ENCODE results near the gene PIK3CA.
"Not testable (repeated sequence)": the region's sequence is repeated elsewhere in the genome, so short reads cannot be mapped to it uniquely, and the experiment has no call there.

Gene PIK3CA

DNA sequence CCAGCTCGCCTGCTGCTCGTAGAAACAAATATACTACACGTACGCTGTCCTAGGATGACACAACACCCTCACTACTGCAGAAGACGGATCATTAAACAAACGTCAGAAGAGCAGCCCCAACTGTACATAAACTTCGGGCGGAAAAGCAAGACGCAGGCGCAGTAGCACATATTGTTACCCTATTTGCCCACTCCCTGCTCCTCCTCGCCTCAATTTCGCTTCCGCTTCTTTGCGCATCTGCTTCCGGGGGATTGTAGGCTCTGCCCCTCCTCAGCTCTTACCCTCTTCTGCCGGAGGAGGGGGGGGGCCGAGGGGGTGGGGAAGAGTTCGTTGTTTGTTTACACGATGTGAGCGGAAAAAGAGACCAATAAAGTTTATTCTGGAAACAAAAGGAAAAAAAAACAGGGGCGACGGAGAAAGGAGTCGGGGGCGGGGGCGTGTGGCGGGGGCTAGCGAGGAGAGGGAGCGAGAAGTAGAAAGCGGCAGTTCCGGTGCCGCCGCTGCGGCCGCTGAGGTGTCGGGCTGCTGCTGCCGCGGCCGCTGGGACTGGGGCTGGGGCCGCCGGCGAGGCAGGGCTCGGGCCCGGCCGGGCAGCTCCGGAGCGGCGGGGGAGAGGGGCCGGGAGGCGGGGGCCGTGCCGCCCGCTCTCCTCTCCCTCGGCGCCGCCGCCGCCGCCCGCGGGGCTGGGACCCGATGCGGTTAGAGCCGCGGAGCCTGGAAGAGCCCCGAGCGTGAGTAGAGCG, at the start of gene PIK3CA:
Gene PIK3CA, plus strand, starts transcription at position 485 of the 743 bp plus-strand sequence. CDS start 50,469 bp downstream, outside the sequence.
- Histone ChIP-seq H3K27me3 (ENCODE audit: low read depth, low read length) (no peaks in the 10 kb centered on the region), H3K27ac (ENCODE audit: low read length) (peak within 1 kb of the TSS; percentile 92)

DNA sequence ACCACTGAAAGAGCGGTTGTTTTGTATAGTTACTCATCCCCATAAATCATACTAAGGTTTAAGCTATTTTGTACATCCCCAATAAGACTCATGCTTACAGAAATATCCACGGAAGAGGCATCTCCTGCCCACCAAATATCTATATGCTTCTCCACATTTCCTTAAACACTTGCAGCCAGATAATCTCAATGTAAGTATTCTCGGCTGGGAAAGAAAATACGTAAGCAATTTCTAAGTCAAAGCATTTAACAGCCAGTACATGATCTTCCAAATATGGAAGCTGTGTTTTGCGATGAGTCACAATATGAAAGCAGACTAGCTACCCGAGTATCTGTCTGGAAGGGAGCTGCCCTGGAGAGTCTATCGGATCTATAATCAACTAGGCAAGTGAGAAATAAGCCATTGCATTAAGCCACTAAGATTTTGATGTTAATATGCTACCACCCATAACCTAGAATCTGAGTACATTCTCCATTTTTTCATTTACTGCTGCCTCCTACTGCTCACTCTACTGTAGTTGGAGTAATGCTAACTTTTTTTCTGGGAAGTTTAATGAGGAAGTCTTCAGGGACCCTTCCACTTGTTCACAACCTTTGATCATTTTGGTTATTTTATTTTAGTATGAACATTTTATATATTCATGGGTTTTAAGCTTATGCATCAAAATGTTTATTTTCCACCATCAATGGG, 49.6 kb upstream of the PIK3CA start:
- no peak overlapping the region for H3K27ac ChIP-seq (ENCODE audit: low read length)
- no peaks in the 10 kb centered on the region for H3K4me1 ChIP-seq (ENCODE audit: control insufficient read depth in 1 of 2, insufficient read depth in 2 of 2, low read length in 2 of 2)
- H3K4me3 ChIP-seq (ENCODE audit: low read depth in 1 of 2, low read length in 2 of 2), result peak overlapping the region; percentile 42 to 45

More for the DNA sequence above, at the start of gene PIK3CA:
- peak within 1 kb of the TSS; percentile 87 to 92 for H3K4me3 ChIP-seq (ENCODE audit: low read depth in 1 of 2, low read length in 2 of 2)
- no peaks in the 10 kb centered on the region for H3K9me3 ChIP-seq (ENCODE audit: control insufficient read depth in 1 of 2, low read length in 2 of 2)
- H3K4me1 ChIP-seq (ENCODE audit: control insufficient read depth in 1 of 2, insufficient read depth in 2 of 2, low read length in 2 of 2), result peaks cover 0 to 16% of the 10 kb centered on the region in 2 donors
- peaks cover 0 to 10% of the 10 kb centered on the region in 2 donors for H3K36me3 ChIP-seq (ENCODE audit: control insufficient read depth in 1 of 2, insufficient read depth in 2 of 2, low read length in 2 of 2)

DNA sequence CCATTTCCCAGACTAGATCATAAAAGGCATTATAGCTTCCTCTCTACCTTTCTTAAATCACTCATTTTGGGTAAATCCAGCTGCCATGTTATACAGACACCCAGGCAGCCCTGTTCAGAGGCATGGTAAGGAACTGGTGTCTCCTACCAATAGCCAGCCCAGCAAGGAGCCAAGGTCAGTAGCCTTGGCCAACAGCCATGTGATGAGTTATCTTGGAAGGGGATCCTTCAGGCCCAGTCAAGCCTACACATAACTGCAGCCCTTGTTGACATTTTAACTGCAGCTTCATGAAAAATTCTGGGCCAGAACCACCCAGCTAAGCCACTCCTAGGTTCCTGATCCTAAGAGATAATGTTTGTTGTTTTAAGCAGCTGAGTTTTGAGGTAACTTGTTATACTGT, 47.5 kb upstream of the PIK3CA start:
- Histone ChIP-seq H3K9me3 (ENCODE audit: control insufficient read depth in 1 of 2, low read length in 2 of 2) (no peaks in the 10 kb centered on the region), H3K27ac (ENCODE audit: low read length) (no peak overlapping the region), H3K27me3 (ENCODE audit: low read depth, low read length) (no peaks in the 10 kb centered on the region), H3K36me3 (ENCODE audit: control insufficient read depth in 1 of 2, insufficient read depth in 2 of 2, low read length in 2 of 2) (no peaks in the 10 kb centered on the region), H3K4me3 (ENCODE audit: low read depth in 1 of 2, low read length in 2 of 2) (no peak overlapping the region), H3K4me1 (ENCODE audit: control insufficient read depth in 1 of 2, insufficient read depth in 2 of 2, low read length in 2 of 2) (no peaks in the 10 kb centered on the region)

More for the DNA sequence above, 49.6 kb upstream of the PIK3CA start:
- no peaks in the 10 kb centered on the region for H3K9me3 ChIP-seq (ENCODE audit: control insufficient read depth in 1 of 2, low read length in 2 of 2)
- no peaks in the 10 kb centered on the region for H3K36me3 ChIP-seq (ENCODE audit: control insufficient read depth in 1 of 2, insufficient read depth in 2 of 2, low read length in 2 of 2)
- H3K27me3 ChIP-seq (ENCODE audit: low read depth, low read length), result no peaks in the 10 kb centered on the region

DNA sequence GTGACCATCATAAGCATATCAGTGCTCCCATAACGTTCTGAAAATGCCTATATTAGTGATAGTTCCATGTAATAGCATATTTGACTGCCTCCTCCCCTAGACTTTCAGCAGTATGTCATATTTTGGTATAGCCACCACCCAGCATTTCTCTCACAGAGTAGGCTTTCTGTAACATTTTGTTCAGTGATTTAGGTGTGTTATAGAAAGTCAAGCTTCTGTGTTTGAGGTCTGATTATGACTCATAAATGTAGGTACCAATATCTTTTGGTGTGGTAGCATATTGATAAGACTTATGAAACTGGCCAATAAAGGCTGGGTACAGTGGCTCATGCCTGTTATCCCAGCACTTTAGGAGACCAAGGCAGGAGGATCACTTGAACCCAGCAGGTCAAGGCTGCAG, 42.3 kb upstream of the PIK3CA start:
- Histone ChIP-seq H3K27me3 (ENCODE audit: low read depth, low read length) (no peaks in the 10 kb centered on the region), H3K36me3 (ENCODE audit: control insufficient read depth in 1 of 2, insufficient read depth in 2 of 2, low read length in 2 of 2) (no peaks in the 10 kb centered on the region), H3K4me1 (ENCODE audit: control insufficient read depth in 1 of 2, insufficient read depth in 2 of 2, low read length in 2 of 2) (no peaks in the 10 kb centered on the region), H3K27ac (ENCODE audit: low read length) (no peak overlapping the region), H3K9me3 (ENCODE audit: control insufficient read depth in 1 of 2, low read length in 2 of 2) (no peaks in the 10 kb centered on the region), H3K4me3 (ENCODE audit: low read depth in 1 of 2, low read length in 2 of 2) (no peak overlapping the region)

DNA sequence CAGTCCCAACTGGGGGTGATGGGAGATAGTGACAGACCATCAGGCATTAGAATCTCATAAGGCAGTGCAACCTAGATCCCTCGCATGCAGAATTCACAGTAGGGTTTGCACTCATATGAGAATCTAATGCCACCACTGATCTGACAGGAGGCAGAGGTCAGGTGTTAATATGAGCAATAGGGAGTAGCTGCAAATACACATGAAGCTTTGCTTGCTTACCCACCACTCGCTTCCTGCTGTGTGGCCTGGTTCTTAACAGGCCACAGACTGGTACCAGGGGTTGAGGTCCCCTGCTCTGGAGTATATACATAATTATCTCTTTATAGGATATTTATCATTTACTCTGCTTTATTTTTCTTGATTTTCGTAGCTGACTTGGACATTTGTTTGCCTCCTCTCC, 40.5 kb upstream of the PIK3CA start:
- Histone ChIP-seq H3K9me3 (ENCODE audit: control insufficient read depth in 1 of 2, low read length in 2 of 2) (peaks cover 0 to 4% of the 10 kb centered on the region in 2 donors), H3K36me3 (ENCODE audit: control insufficient read depth in 1 of 2, insufficient read depth in 2 of 2, low read length in 2 of 2) (no peaks in the 10 kb centered on the region), H3K27ac (ENCODE audit: low read length) (no peak overlapping the region), H3K27me3 (ENCODE audit: low read depth, low read length) (no peaks in the 10 kb centered on the region), H3K4me1 (ENCODE audit: control insufficient read depth in 1 of 2, insufficient read depth in 2 of 2, low read length in 2 of 2) (no peaks in the 10 kb centered on the region), H3K4me3 (ENCODE audit: low read depth in 1 of 2, low read length in 2 of 2) (no peak overlapping the region)

DNA sequence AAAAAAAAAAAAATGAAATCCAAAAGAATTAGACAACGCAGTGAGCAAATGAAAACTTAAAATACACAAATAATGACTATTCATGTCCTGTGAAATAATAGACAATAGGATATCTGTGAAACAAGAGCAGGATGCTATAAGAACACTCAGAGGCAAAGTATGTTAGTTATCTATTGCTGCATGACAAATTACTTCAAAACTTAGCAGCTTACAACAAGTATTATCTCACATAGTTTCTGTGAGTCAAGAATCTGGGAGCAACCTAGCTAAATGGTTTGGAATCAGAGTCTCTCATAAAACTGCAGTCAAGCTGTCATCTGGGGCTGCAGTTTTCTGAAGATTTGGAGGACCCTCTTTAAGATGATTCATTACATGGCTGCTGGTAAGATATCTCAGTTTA, 40.1 kb upstream of the PIK3CA start:
- no peak overlapping the region for H3K4me3 ChIP-seq (ENCODE audit: low read depth in 1 of 2, low read length in 2 of 2)

DNA sequence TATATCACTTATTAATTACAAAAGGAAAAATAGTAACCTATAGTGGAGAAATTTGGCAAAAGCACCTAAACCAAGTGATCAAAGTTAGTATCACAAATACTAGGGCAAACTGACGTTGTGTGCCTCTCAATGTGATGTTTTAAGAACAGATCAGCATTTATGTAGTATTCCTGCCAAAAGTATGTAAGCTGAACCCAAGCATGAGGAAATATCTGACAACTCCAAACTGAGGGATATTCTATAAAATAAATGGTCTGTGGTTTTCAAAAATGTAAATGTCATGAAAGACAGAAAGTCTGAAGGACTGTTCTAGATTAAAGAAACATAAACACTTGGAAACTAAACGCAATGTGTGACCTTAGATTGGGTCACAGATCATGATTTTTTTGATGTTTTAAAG, 34.3 kb upstream of the PIK3CA start:
- Histone ChIP-seq H3K9me3 (ENCODE audit: control insufficient read depth in 1 of 2, low read length in 2 of 2) (peaks cover 0 to 4% of the 10 kb centered on the region in 2 donors), H3K4me3 (ENCODE audit: low read depth in 1 of 2, low read length in 2 of 2) (no peak overlapping the region), H3K4me1 (ENCODE audit: control insufficient read depth in 1 of 2, insufficient read depth in 2 of 2, low read length in 2 of 2) (no peaks in the 10 kb centered on the region), H3K27ac (ENCODE audit: low read length) (no peak overlapping the region), H3K36me3 (ENCODE audit: control insufficient read depth in 1 of 2, insufficient read depth in 2 of 2, low read length in 2 of 2) (no peaks in the 10 kb centered on the region), H3K27me3 (ENCODE audit: low read depth, low read length) (no peaks in the 10 kb centered on the region)

More for the DNA sequence above, 40.1 kb upstream of the PIK3CA start:
- no peaks in the 10 kb centered on the region for H3K27me3 ChIP-seq (ENCODE audit: low read depth, low read length)
- H3K27ac ChIP-seq (ENCODE audit: low read length), result no peak overlapping the region
- no peaks in the 10 kb centered on the region for H3K36me3 ChIP-seq (ENCODE audit: control insufficient read depth in 1 of 2, insufficient read depth in 2 of 2, low read length in 2 of 2)
- H3K4me1 ChIP-seq (ENCODE audit: control insufficient read depth in 1 of 2, insufficient read depth in 2 of 2, low read length in 2 of 2), result no peaks in the 10 kb centered on the region
- H3K9me3 ChIP-seq (ENCODE audit: control insufficient read depth in 1 of 2, low read length in 2 of 2), result peaks cover 0 to 4% of the 10 kb centered on the region in 2 donors

DNA sequence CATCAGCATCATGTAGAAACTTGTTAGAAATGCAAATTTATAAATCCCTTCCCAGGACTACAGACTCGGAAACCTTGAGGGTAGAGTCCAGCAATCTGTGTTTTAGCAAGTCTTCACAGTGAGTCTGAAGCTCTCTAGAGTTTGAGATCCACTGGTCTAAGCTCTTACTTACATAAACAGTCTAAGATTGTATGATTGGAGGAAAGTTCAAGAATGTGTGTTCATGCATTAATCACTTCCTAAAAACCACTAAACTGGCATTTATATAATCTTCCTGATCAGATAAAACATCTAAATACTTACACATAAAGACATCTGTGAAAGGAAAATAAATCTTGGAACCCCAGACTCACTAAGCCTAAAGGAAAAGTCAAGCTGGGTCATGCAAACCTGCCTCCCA, 32.7 kb upstream of the PIK3CA start:
- not testable (repeated sequence) for H3K36me3 ChIP-seq (ENCODE audit: control insufficient read depth in 1 of 2, insufficient read depth in 2 of 2, low read length in 2 of 2); H3K4me3 ChIP-seq (ENCODE audit: low read depth in 1 of 2, low read length in 2 of 2); H3K27me3 ChIP-seq (ENCODE audit: low read depth, low read length); H3K4me1 ChIP-seq (ENCODE audit: control insufficient read depth in 1 of 2, insufficient read depth in 2 of 2, low read length in 2 of 2); H3K27ac ChIP-seq (ENCODE audit: low read length); H3K9me3 ChIP-seq (ENCODE audit: control insufficient read depth in 1 of 2, low read length in 2 of 2)

DNA sequence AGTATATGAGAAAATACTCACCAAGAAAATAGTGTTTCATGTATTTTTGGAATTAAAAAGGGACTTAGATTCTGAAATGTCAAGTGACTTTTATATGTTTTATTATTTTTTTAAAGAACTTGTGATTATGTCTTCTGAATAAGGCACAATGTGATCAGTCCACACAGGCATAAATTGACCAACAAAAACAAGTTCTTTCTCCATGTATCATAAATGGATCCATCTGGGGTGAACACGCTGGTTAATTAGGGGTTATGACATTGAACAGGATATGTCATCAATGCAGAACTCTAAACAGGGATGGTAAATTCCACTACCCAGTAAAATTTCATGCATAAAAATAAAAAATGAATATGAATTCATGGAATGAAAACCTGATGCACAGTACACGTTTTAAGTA, 31.3 kb upstream of the PIK3CA start:
- H3K36me3 ChIP-seq (ENCODE audit: control insufficient read depth in 1 of 2, insufficient read depth in 2 of 2, low read length in 2 of 2), result no peaks in the 10 kb centered on the region
- no peaks in the 10 kb centered on the region for H3K27me3 ChIP-seq (ENCODE audit: low read depth, low read length)
- no peaks in the 10 kb centered on the region for H3K4me1 ChIP-seq (ENCODE audit: control insufficient read depth in 1 of 2, insufficient read depth in 2 of 2, low read length in 2 of 2)
- peaks cover 0 to 2% of the 10 kb centered on the region in 2 donors for H3K9me3 ChIP-seq (ENCODE audit: control insufficient read depth in 1 of 2, low read length in 2 of 2)
- no peak overlapping the region for H3K27ac ChIP-seq (ENCODE audit: low read length)
- H3K4me3 ChIP-seq (ENCODE audit: low read depth in 1 of 2, low read length in 2 of 2), result no peak overlapping the region

DNA sequence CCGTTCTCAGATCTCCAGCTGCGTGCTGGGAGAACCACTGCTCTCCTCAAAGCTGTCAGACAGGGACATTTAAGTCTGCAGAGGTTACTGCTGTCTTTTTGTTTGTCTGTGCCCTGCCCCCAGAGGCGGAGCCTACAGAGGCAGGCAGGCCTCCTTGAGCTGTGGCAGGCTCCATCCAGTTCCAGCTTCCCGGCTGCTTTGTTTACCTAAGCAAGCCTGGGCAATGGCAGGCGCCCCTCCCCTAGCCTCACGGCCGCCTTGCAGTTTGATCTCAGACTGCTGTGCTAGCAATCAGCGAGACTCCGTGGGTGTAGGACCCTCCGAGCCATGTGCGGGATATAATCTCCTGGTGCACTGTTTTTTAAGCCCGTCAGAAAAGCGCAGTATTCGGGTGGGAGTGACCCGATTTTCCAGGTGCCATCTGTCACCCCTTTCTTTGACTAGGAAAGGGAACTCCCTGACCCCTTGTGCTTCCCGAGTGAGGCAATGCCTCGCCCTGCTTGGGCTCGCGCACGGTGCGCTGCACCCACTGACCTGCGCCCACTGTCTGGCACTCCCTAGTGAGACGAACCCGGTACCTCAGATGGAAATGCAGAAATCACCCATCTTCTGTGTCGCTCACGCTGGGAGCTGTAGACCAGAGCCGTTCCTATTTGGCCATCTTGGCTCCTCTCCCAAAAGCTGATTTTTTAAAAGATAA, 15.8 kb upstream of the PIK3CA start:
- not testable (repeated sequence) for H3K27me3 ChIP-seq (ENCODE audit: low read depth, low read length); H3K27ac ChIP-seq (ENCODE audit: low read length); H3K9me3 ChIP-seq (ENCODE audit: control insufficient read depth in 1 of 2, low read length in 2 of 2); H3K36me3 ChIP-seq (ENCODE audit: control insufficient read depth in 1 of 2, insufficient read depth in 2 of 2, low read length in 2 of 2); H3K4me3 ChIP-seq (ENCODE audit: low read depth in 1 of 2, low read length in 2 of 2); H3K4me1 ChIP-seq (ENCODE audit: control insufficient read depth in 1 of 2, insufficient read depth in 2 of 2, low read length in 2 of 2)

DNA sequence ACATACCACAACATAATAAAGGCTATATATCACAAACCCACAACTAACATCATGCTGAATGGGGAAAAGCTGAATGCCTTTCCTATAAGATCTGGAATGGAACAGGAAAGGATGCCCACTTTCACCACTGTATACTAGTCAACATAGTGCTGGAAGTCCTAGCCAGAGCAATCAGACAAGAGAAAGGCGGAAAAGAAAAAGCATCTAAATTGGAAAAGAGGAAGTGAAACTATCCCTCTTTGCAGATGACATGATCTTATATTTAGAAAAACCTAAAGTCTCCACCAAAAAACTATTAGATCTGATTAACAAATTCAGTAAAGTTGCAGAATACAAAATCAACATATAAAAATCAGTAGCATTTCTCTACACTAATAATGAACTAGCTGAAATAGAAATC, 14.6 kb upstream of the PIK3CA start:
- Histone ChIP-seq H3K27ac (ENCODE audit: low read length) (no peak overlapping the region), H3K4me1 (ENCODE audit: control insufficient read depth in 1 of 2, insufficient read depth in 2 of 2, low read length in 2 of 2) (no peaks in the 10 kb centered on the region), H3K36me3 (ENCODE audit: control insufficient read depth in 1 of 2, insufficient read depth in 2 of 2, low read length in 2 of 2) (no peaks in the 10 kb centered on the region), H3K9me3 (ENCODE audit: control insufficient read depth in 1 of 2, low read length in 2 of 2) (no peaks in the 10 kb centered on the region), H3K27me3 (ENCODE audit: low read depth, low read length) (no peaks in the 10 kb centered on the region), H3K4me3 (ENCODE audit: low read depth in 1 of 2, low read length in 2 of 2) (no peak overlapping the region)

Data from muscle layer of duodenum (tissue), 2 donors.